BLaER1 (cell line): ENCODE measurements around the gene COA1.
"Not testable (repeated sequence)": the region's sequence is repeated elsewhere in the genome, so short reads cannot be mapped to it uniquely, and the experiment has no call there.

Experiments
- H3K27ac ChIP-seq: shearing (Covaris generic); formaldehyde crosslinking; 2 replicates; pipeline ENCODE4 v1.8.1; 2022
- H3K27me3 ChIP-seq: shearing (Covaris generic); formaldehyde crosslinking; 2 replicates; pipeline ENCODE4 v1.8.1; 2022
- H3K36me3 ChIP-seq: shearing (Covaris generic); formaldehyde crosslinking; 2 replicates; pipeline ENCODE4 v1.8.1; 2022
- H3K4me1 ChIP-seq: shearing (Covaris generic); formaldehyde crosslinking; 2 replicates; pipeline ENCODE4 v1.8.1; 2022
- H3K4me2 ChIP-seq: shearing (Covaris generic); formaldehyde crosslinking; 2 replicates; pipeline ENCODE4 v1.8.1; 2022
- H3K4me3 ChIP-seq: shearing (Covaris generic); formaldehyde crosslinking; 2 replicates; pipeline ENCODE4 v1.8.1; 2022
- H3K9ac ChIP-seq: shearing (Covaris generic); formaldehyde crosslinking; 2 replicates; pipeline ENCODE4 v1.8.1; 2022
- H3K9me3 ChIP-seq: shearing (Covaris generic); formaldehyde crosslinking; 2 replicates; pipeline ENCODE4 v1.8.1; 2022
- H4K20me1 ChIP-seq: shearing (Covaris generic); formaldehyde crosslinking; 2 replicates; pipeline ENCODE4 v1.8.1; 2022
- Cebpa-rat ChIP-seq: shearing (Covaris generic); IDR thresholded peaks from 2 replicates; pipeline ENCODE4 v1.8.1; 2022

The COA1 gene

DNA sequence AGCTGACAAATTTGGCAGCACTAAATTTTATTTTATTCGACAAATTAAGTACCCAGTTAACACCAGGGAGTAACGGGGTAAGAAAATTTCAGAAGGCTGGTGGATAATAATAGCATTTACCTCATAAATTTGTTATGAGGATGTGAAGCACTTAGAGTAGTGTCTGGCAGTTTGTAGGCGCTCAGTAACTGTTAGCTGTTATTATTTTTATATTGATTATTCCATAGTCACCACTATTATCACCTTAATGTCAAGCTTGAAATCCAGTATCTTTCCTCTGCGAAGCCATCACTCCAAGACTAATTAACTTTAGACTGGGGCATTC, 563 bp upstream of the COA1 start:
- Histone ChIP-seq H3K4me2 (peak overlapping the region; percentile 79), H3K27me3 (no peaks in the 10 kb centered on the region), H3K36me3 (no peaks in the 10 kb centered on the region), H4K20me1 (peaks cover 18% of the 10 kb centered on the region), H3K9me3 (no peaks in the 10 kb centered on the region), H3K27ac (peak overlapping the region; percentile 80), H3K4me3 (peak overlapping the region; percentile 85), H3K9ac (peak overlapping the region; percentile 88), H3K4me1 (peaks cover 24% of the 10 kb centered on the region)
- TF ChIP-seq Cebpa-rat, result no peak

DNA sequence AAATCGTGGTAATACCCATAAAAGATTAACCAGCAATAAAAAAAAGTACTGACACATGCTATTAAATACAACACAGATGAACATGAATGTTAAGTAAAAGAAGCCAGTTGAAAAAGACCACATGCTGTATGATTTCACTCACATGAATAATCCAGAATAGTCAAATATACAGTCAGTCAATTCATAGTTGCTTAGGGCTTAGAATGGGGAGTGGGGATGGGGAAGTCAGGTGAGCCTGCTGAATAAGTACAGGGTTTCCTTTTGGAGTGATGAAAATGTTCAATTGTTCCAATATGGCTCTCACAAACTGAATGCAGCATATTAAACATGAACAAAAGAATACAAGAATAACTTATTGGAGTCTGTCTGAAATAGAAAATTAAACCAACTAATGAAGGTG, 1.8 kb downstream of the COA1 start:
- Histone ChIP-seq H4K20me1 (peaks cover 42% of the 10 kb centered on the region), H3K9ac (no peak overlapping the region), H3K27ac (no peak overlapping the region), H3K9me3 (no peaks in the 10 kb centered on the region), H3K36me3 (no peaks in the 10 kb centered on the region), H3K4me2 (peak overlapping the region; percentile 79), H3K4me1 (peaks cover 24% of the 10 kb centered on the region), H3K27me3 (no peaks in the 10 kb centered on the region), H3K4me3 (no peak overlapping the region)
- no peak for TF ChIP-seq Cebpa-rat

DNA sequence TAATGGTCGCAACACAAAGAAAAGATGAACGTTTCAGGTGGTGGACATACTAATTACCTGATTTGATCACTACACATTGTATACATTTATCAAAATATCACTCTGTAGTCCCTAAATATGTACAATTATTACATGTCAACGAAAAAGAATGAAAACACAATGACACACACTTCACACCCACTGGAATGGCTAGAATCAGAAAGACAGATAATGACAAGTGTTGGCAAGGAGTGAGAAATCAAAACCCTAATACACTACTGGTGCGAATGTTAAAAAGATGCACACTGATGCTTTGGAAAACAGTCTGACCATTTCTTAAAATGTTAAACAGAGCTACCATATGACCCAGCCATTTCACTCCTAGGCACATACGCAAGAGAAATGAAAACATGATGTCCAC, 2.3 kb downstream of the COA1 start:
- H3K4me3 ChIP-seq, result no peak overlapping the region
- no peaks in the 10 kb centered on the region for H3K27me3 ChIP-seq
- H3K27ac ChIP-seq, result no peak overlapping the region
- H3K9ac ChIP-seq, result no peak overlapping the region
- H3K4me2 ChIP-seq, result peak overlapping the region; percentile 79; the same call in 1 of the 2 replicates
- H3K36me3 ChIP-seq, result no peaks in the 10 kb centered on the region
- no peaks in the 10 kb centered on the region for H3K9me3 ChIP-seq
- H3K4me1 ChIP-seq, result peaks cover 24% of the 10 kb centered on the region
- no peak for TF ChIP-seq Cebpa-rat
- H4K20me1 ChIP-seq, result peaks cover 46% of the 10 kb centered on the region

DNA sequence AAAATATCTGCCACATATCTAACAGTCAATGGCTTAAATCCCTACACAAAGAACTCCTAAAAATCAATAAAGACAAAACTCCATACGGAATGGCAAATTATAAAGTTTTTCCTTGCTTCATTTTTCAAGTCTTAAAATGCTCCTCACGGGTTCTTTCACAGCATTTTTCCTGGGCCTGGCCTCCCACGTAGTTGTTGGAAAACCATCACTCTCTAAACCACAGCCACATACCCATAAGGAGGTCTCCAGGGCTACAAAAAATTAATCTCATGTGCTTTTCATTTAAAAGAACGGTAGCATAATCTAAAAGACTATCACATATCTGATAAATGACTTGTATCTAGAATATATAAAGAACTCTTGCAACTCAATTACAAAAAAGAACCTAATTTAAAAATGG, 2.9 kb downstream of the COA1 start:
- no peaks in the 10 kb centered on the region for H3K27me3 ChIP-seq
- peaks cover 52% of the 10 kb centered on the region for H4K20me1 ChIP-seq
- 0 out of 2 replicates have a peak overlapping the region, but pooled peaks have one; percentile 3 for H3K4me2 ChIP-seq
- H3K27ac ChIP-seq, result no peak overlapping the region
- H3K4me1 ChIP-seq, result peaks cover 24% of the 10 kb centered on the region
- H3K9me3 ChIP-seq, result no peaks in the 10 kb centered on the region
- H3K4me3 ChIP-seq, result no peak overlapping the region
- H3K36me3 ChIP-seq, result no peaks in the 10 kb centered on the region
- H3K9ac ChIP-seq, result no peak overlapping the region
- TF ChIP-seq Cebpa-rat, result no peak

DNA sequence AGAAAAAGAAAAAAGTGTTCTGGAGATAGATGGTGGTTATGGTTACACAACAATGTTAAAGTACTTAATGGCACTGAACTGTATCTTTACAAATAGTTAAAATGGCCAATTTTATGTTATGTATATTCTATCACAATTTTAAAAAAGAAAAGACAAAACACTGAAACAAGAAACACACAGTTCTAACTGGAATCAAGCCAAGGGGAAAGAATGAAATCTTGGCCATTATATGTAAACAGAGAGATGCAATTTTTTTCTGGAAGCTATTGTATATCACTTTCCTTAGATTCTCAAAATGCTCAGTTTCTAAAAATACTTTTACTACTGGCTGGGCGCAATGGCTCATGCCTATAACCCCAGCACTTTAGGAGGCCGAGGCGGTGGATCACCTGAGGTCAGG, 4.1 kb downstream of the COA1 start:
- TF ChIP-seq Cebpa-rat, result no peak
- no peak overlapping the region for H3K4me2 ChIP-seq

DNA sequence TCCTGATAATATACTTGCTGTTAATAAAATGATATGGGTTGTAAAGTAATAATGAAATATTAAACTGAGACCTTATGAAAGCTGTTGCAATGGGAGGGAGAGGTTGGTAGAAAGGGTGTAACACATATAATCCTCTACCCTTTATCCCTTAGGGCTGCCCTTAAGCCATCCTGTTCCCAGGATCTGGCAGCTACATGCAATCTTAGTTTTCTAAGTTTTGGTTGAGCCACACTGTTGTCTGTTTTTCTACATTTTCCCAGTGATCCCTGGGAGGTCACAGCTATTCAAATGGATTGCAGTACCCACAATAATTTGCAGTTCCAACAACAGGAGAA, 6.3 kb downstream of the COA1 start:
- Histone ChIP-seq H3K4me1 (peaks cover 7% of the 10 kb centered on the region), H3K9ac (no peak overlapping the region), H4K20me1 (peaks cover 74% of the 10 kb centered on the region), H3K27me3 (no peaks in the 10 kb centered on the region), H3K36me3 (peaks cover 10% of the 10 kb centered on the region; the same call in 1 of the 2 replicates), H3K4me3 (no peak overlapping the region), H3K9me3 (no peaks in the 10 kb centered on the region; the same call in 1 of the 2 replicates), H3K27ac (no peak overlapping the region), H3K4me2 (no peak overlapping the region)
- TF ChIP-seq Cebpa-rat, result no peak

More for the DNA sequence above, 4.1 kb downstream of the COA1 start:
- no peak overlapping the region for H3K9ac ChIP-seq
- peaks cover 20% of the 10 kb centered on the region for H3K4me1 ChIP-seq
- no peak overlapping the region for H3K27ac ChIP-seq
- H3K9me3 ChIP-seq, result no peaks in the 10 kb centered on the region
- H3K36me3 ChIP-seq, result peaks cover 5% of the 10 kb centered on the region; the same call in 1 of the 2 replicates
- no peak overlapping the region for H3K4me3 ChIP-seq
- H3K27me3 ChIP-seq, result no peaks in the 10 kb centered on the region
- H4K20me1 ChIP-seq, result peaks cover 64% of the 10 kb centered on the region

DNA sequence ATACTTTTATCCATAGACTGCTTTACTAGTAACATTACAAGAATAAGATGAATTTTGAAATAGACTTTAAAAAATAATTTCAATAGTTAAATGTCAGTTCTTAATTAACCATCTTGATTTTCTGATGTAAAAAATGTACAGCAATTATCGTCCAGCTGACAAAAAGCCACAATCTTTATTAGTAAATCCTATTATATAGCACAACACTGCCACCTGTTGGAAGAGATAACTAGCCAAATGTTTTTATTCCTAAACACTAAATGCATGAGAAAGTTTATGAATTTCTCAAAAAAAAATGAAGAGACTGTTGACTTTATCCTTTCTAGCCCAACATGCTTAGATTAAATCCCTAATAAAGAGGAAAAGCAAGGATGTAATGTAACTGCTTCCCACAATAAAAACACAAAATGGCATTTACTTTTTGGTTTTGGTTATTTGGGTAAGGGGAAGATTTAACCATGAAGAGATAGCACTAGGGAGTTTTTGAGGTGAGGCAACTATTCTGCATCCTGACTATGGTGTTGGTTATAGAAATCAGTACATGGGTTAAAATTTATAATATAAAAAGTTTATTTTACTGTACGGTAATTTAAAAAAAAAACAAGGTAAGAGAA, 8.0 kb downstream of the COA1 start:
- peaks cover 16% of the 10 kb centered on the region for H3K9me3 ChIP-seq
- no peak for TF ChIP-seq Cebpa-rat

DNA sequence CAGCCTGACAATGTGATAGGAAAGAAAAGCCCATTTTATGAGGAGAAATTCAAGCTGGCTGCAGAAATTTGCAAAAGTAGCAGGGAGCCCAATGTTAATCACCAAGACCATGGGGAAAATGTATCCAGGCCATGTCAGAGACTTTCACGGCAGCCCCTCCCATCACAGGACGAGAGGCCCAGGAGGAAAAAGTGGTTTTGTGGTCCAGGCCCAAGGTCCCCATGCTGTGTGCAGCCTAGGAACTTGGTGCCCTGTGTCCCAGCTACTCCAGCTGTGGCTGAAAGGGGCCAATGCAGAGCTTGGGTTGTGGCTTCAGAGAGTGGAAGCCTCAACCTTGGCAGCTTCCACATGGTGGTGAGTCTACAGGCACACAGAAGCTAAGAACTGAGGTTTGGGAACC, 12.7 kb downstream of the COA1 start:
- no peak for TF ChIP-seq Cebpa-rat
- H3K27me3 ChIP-seq, result no peaks in the 10 kb centered on the region
- no peak overlapping the region for H3K4me2 ChIP-seq
- H3K4me1 ChIP-seq, result no peaks in the 10 kb centered on the region
- peaks cover 63% of the 10 kb centered on the region for H3K36me3 ChIP-seq
- H4K20me1 ChIP-seq, result peaks cover 49% of the 10 kb centered on the region
- no peak overlapping the region for H3K9ac ChIP-seq
- H3K4me3 ChIP-seq, result no peak overlapping the region
- peaks cover 32% of the 10 kb centered on the region for H3K9me3 ChIP-seq
- no peak overlapping the region for H3K27ac ChIP-seq

More for the DNA sequence above, 8.0 kb downstream of the COA1 start:
- Histone ChIP-seq H3K4me2 (no peak overlapping the region), H4K20me1 (peaks cover 70% of the 10 kb centered on the region), H3K4me3 (no peak overlapping the region), H3K4me1 (no peaks in the 10 kb centered on the region), H3K9ac (no peak overlapping the region), H3K36me3 (peaks cover 25% of the 10 kb centered on the region), H3K27me3 (no peaks in the 10 kb centered on the region), H3K27ac (no peak overlapping the region)

DNA sequence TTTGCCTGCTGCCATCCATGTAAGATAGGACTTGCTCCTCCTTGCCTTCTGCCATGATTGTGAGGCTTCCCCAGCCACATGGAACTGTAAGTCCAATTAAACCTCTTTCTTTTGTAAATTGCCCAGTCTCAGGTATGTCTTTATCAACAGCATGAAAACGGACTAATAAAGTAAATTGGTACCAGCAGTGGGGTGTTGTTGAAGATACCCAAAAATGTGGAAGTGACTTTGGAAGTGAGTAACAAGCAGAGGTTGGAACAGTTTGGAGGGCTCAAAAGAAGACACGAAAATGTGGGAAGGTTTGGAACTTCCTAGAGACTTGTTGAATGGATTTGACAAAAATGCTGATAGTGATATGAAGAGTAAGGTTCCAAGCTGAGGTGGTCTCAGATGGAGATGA, 13.4 kb downstream of the COA1 start:
- not testable (repeated sequence) for H3K4me1 ChIP-seq, H3K4me2 ChIP-seq, H3K27ac ChIP-seq, H3K9ac ChIP-seq, H3K4me3 ChIP-seq, H3K27me3 ChIP-seq
- H3K9me3 ChIP-seq, result peaks cover 32% of the 10 kb centered on the region
- peaks cover 65% of the 10 kb centered on the region for H3K36me3 ChIP-seq
- H4K20me1 ChIP-seq, result peaks cover 49% of the 10 kb centered on the region

DNA sequence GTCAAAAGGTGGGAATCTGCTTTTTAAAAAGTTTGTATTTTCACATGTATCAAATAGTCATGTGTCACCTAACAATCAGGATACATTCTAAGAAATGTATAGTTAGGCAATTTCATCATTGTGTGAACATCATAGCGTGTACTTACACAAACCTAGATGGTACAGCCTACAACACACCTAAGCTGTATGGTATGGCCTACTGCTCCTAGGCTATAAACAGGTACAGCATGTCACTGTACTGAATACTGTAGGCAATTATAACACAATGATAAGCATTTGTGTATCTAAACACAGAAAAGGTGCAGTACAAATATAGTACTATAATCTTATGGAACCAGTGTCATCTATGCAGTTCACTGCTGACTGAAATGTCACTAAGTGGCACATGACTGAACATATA, 17.8 kb downstream of the COA1 start:
- H3K9me3 ChIP-seq, result peaks cover 59% of the 10 kb centered on the region
- no peak overlapping the region for H3K27ac ChIP-seq
- H4K20me1 ChIP-seq, result peaks cover 35% of the 10 kb centered on the region; the same call in 1 of the 2 replicates
- H3K4me3 ChIP-seq, result no peak overlapping the region
- no peak overlapping the region for H3K9ac ChIP-seq
- no peak overlapping the region for H3K4me2 ChIP-seq
- no peaks in the 10 kb centered on the region for H3K27me3 ChIP-seq
- peaks cover 70% of the 10 kb centered on the region for H3K36me3 ChIP-seq
- TF ChIP-seq Cebpa-rat, result no peak
- H3K4me1 ChIP-seq, result no peaks in the 10 kb centered on the region

DNA sequence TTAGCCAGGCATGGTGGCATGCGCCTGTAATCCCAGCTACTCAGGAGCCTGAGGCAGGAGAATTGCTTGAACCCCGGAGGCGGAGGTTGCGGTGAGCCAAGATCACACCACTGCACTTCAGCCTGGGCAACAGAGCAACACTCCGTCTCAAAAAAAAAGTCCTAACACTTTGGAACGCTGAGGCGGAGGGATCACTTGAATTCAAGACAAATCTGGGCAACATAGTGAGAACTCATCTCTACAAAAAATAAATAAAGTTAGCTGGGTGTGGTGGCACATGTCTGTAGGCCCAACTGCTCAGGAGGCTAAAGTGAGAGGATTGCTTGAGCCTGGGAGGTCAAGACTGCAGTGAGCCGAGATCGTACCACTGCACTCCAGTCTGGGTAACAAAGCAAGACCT, 21.3 kb downstream of the COA1 start:
- Histone ChIP-seq H3K9me3 (peaks cover 75% of the 10 kb centered on the region), H3K36me3 (peaks cover 72% of the 10 kb centered on the region), H4K20me1 (peaks cover 25% of the 10 kb centered on the region; the same call in 1 of the 2 replicates)
- not testable (repeated sequence) for H3K9ac ChIP-seq, H3K4me2 ChIP-seq, H3K4me3 ChIP-seq, H3K27me3 ChIP-seq, H3K27ac ChIP-seq, H3K4me1 ChIP-seq
